NCI-H1417 treated with DMSO at 0.1 percent for 48 hours (cell line): Measurements from ENCODE around the gene ITGA5.

Source experiments
- DNase-seq: peaks from one replicate; lab custom pipeline; 2025; lab: John Stamatoyannopoulos, UW

The ITGA5 gene

DNA sequence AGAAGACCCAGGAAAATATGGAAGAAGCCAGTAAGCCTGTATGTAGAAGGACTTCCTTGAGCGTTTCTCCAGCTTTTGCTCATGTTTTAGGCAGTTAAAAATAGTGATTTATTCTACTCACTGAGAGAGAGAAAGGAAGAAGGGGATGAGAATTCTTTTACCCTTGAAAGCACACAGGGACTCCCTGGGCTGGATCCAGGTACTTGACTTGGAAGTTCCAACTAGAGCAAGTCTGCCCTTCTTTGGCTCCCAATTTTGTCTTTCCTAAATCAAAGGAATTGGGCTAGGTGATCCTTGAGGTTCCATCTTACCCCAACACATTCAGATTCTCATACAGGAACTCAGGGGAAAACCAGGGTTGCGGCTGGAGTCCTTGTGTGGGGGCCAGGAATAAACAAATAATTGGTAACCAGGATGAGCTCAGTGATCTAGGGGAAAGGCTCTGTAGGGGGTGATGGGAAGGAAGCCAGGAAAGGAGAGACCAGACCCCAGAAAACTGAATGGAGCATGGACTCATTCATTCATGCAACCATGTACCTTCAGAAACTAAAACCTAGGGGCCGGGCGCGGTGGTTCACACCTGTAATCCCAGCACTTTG is 11.5 kb upstream of the ITGA5 start:
- no peak for DNase-seq

DNA sequence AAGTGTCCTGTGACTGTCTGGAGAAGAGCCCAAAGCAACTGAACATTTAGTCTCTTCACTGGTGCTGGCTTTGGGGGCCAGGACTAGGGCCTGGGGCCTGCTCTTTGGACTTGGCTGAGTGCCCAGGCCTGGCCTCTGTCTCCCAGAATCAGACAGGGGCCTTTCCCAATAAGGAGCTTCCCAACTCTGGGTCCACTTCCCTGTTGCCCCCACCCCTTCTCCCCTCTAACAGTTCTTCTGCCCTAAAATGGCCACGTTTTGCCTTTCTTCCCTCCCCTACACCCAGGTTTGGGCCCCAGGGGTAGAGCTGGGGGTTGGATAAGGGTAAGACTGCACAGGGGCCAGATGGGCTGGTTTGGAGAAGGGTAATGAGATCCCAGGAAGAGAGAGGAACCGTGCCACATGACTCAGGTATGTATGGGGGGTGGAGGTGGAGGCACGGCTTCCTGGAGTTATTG is 10.0 kb upstream of the ITGA5 start:
- DNase-seq: no peak

DNA sequence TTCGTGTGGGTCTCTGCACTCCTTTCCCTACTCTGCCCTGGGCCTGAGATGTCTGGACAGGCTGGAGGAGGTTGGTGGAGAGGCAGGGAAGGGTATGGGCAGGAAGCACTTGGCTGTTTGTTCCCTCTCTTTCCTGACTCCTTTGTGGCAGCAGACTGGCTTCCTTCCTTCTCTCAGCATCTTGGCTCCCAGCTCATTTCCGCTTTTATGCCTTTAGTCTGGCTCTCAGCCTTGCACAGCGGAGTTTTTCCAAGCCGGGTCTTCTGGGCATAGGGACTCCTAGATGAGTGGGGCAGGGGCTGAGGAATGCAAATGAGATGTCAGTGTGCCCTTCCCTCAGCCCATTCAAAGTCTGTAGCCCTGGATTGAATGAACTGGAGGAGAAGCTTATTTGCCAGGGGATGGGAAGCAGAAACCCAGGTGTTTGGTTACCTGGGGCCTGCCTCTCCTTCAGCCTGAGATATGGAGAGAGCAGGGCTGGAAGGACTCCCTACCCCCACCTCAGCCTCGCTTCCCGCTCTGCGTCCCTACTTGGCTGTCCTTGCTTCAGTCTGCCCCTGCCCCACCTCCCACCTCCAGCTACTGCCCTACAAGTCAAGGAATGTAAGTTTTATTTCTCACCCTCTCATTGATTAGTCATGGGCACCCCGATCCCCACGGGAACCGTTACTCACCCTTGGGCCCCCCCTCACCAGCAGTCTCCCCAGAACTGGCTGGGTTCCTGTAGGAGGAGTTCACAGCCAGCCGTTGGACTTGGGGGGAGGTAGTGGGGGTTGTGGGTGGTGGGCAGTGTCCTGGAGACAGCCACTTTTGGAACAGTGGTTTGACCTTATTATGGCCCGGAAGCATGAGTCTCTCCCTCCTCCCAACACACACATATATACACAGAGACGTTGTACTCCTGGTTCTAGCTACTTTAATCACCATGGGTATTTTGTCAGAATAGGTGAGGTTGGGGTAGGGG is 9.3 kb upstream of the ITGA5 start:
- no peak for DNase-seq

DNA sequence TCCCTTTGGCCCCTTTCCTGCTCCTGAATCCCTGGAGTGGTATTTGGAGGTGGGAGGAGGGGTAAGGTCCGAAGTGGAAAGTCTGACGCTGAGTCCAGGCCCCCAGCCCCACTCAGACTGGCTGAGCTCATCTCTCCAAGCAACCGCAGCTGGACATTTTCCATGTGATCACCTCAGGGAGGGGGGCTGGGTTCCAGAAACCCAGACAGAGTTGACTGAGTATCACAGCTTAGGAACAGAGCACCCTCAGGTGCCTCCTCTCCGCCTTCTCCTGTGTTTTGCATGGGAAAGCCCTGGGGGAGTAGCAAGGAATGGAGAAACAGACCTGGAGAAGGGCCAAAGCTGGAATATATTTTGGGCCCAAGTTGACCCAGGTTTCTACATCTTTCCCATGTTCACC is 8.0 kb upstream of the ITGA5 start:
- DNase-seq: no peak

DNA sequence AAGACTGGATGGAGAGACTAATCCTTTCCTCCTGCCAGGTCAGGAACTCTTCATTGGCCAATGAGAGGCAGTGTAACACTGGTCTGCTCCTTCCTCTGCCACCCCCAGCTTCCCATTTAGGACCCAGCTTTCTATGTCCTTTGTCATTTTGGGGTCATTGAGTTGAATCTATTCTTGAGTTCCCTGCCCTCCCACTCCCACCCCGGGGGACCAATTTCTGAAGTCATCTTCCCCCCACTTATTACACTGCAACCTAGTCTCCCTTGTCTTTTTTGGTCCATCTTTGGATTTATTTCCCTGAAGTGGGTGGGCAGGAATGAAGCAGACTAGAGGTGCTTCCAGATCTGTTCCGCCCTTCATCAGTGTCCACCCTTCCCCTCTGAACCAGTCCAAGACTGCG is 7.6 kb upstream of the ITGA5 start:
- DNase-seq: no peak

DNA sequence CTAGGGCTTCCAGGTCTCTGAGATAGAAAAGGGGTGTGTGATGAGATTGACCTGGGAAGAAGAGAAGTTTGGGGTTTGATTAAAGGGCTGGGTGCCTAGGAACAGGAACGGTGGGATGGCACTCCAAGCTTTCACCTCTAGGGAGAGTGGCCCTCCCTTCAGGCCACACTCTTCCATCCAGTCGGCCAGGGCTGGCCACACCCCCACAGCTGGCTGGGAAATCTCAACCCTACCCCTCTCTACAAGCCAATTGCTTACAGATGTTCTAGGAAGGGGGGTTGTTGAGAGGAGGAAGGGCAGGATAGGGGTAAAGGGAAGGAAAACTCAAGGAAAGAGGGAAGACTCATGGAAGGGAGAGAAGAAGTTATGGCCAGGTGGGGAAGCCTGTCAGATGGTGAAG is 6.6 kb upstream of the ITGA5 start:
- DNase-seq: no peak

DNA sequence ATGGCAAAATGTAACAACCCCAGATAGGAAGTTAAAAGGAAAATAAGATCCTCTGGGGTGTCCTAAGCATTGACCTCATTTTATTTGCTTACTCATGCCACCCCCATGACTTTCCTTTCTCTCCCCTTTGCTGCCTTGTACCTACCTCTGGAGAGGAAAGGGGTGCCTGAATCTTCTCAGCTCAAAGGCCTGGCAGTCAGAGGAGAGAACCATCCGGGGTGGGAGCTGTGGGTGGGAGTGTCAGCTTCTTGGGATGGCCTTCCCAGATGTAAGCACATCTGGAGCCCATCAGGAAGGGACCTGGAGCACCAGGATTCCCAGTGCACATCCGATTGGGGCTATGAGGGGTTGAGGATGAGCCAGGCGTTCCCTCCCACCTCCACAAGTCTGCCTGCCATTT is 5.2 kb upstream of the ITGA5 start:
- DNase-seq: no peak

DNA sequence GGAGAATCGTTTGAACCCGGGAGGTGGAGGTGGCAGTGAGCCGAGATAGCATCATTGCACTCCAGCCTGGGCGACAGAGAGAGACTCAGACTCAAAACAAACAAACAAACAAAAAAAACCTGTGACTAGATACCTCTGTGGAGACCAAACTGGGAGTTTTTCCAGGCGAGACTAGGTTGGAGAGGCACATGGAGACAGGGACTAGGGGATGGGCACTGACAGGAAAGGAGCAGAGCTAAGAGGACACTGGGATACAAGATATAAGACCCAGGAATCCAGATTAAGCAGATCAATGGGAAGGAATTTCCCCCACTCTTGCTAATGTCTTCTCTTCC is 4.7 kb upstream of the ITGA5 start:
- DNase-seq: no peak

DNA sequence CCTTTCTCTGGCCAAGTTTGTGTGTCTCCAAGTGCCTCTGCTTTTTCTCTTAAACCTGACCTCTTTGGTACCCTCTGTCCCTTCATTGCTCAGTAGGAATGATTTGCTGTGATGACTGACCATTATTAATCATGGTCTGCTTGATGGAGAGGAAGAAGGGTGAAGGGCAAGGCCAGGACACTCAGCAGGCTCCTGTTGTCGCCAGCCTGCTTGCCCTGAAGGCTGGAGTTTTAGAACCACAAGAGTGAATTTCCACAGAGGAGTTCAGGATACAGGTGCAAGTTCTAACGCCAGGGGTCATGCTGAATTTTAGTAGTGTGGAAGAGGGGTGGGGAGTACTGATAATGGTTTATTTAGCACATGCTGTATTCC is 2.8 kb upstream of the ITGA5 start:
- DNase-seq: no peak

DNA sequence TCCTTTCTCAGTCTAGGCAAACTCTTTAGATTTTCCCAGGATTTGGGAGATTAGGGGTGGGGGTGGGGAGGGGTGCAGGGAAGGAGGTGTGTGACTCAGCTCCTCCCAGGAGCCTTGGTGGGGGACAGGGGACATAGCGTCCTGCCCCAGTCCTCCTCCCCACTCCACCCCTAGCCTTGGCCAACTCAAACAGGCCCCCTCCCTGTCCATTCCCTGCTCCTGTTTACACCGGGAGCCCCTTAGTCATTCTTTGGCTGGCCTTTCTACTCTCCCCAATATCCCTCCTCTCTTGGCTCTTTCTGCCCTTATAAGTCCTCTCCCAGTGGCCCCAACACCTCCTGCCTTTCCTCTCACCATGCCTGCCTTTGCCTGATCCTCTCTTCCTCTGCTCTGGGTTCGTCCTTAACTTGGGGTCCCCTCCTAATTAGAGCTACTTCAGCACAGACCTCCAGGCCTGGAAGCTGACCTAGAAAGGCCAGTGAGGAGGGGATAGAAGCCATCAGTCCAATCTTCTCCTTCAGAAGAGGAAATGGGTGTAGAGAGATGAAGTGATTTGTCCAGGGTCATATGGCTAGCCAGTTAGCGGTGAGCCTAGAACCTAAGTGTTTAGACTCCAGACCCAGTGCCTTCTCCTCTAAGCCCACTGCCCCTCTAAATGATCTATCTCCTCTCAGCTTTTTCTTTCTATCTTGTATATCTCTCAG is 2.3 kb upstream of the ITGA5 start:
- DNase-seq: no peak

DNA sequence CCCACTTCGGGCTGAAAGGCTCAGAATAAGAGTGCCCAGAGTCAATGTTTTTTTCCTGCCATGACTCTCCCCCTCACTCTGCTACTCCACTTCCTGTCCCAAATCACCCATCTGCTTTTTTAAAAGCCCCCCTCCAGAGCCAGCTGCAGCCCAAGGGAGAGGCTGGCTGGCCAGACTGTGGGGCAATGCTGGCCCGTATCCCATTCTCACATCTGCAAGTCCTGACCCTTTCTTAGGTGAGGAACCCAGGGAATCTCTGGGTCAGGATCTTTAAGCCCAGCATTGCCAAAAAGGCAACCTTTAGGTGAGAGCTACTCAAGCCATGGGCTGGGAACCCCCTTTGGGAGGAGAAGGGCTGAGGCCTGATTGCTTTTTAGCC is 1.7 kb upstream of the ITGA5 start:
- DNase-seq: no peak

DNA sequence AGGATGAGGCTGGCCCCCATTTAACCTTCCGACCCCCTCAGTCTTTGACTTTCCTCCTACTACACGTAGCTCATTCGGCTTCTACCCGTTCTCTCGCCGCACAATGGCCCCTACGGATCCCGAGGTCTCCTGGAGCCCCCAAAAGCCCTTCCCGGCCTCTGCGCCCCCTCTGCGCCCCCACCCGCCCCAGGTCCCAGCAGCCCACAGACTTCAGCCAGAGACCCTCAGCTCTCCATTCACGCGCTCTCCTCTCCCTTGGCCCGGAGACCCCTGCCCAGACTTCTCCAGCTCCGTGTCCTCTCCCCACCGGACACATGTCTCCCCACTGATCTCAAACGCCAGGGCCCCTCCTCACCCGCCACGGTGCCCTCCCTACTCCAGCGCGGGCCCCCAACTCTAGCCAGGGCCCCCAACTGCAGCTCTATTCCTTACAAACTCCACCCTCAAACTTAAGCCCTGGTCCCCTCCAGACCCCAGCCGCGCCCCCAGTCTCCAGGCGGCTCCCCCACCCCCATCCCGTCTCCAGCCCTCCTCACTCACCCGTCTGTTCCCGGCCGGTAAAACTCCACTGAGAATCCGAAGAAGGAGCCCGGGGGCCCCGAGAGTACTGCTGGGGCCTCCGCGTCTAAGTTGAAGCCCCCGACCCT is 502 bp downstream of the ITGA5 start:
- DNase-seq: no peak

DNA sequence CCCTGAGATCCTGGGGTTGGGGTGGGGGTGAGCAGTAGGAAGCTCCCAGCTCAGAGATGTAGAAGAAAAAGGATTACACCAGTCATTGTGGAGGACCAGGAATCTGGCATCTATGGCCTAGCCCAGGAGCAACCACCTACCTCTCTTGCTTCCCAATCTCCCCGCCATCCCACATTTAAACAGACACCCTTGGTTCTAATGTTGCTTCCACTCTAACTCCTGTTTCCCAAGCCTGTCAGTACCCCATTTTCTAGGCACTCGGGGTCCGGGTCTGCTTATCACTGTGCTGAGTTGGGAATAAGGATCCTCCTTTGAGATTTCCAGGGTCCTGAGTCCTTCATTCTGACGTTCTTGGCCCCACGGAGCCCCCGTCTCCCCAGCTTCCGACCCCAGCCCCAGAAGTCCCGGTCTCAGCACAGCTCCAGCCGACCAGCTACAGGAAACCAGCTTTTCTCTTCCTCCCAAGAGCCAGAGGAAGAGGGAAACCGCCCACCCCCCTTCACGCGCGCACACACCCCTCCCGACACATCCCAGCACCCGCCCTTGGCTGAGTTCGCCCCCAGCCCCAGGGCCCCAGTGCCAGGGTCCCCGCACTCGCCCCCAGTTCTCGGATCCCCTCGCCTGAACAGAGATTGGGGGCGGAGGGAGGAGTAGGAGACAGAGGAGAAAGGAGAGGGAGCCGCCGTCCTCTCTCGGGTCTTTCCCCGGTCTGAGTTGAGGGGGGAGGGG is 1.2 kb downstream of the ITGA5 start:
- DNase-seq: no peak

DNA sequence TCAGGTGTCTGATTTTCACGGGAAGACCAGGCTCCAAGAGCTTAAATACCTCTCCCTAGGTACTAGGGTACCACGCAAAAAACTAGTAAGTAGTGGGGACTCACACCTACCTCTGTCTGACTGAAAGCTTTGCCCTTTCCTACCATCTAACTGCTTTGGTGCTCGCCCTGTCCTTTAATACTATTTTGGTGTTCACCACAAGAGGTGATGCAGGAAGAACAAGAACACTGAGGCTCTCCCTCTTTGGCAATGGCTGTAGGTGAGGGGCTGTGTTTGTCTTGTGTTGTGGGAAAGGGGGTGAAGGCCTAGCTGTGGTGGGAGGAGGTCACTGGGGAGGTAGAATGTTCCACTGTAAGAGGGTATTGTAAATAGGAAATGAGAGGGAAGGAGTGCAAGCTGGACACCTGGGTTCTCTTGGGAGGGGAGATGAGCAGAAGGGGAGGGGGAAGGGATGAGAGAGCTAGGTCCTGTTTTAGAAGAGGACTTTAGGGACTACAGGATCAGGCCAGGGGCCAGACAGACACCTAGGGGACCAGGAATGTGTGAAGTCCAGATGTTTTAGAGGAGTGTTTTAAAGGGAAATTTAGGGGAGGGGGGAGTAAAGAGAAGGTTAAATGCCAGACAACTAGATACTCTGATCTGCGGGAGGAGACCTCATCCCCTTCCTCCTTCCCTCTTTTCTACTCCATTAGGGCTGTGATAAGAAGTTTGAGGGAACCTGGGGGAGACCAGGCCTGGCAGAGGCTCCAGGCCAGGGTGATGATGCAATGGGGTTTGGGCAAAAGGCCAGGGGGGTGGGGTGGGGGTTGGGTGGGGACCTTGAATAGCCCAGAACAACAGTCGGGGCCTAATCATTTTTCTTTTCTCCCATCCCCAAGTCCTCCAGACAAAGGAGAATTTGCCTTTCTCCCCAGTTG is 2.1 kb downstream of the ITGA5 start:
- no peak for DNase-seq

DNA sequence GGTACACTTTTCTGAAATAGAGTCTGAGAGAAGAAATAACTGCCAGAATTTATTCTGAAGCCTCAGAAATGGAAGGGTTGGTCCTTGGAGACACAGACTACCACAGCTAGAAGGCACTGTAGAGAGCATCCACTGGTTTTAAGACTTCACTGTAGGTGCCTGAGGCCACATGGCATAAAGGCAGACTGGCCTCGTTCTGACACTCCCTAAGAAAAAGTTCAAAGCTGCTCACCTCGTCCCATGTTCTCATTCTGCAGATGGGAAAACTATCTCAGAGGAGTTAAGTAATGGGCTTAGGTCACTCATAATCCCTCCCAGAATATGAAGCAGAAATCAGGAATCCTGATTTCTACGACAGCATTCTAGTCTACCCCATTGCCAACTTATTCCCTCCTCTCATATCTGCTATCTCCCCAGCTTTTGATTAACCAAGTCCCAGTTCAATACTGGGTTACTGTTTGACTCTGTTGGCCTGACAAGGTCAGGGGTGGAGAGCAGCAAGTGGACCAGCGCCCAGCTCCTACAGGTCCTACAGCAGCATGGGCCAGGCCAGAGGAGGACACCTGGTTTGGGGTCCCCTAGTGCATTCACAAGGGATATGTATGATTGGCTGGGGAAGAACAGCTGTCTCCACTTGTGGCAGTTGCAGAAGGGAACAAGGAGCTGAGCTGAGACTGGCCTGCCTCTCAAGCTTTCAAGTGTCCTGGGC is 3.7 kb downstream of the ITGA5 start:
- DNase-seq: no peak

DNA sequence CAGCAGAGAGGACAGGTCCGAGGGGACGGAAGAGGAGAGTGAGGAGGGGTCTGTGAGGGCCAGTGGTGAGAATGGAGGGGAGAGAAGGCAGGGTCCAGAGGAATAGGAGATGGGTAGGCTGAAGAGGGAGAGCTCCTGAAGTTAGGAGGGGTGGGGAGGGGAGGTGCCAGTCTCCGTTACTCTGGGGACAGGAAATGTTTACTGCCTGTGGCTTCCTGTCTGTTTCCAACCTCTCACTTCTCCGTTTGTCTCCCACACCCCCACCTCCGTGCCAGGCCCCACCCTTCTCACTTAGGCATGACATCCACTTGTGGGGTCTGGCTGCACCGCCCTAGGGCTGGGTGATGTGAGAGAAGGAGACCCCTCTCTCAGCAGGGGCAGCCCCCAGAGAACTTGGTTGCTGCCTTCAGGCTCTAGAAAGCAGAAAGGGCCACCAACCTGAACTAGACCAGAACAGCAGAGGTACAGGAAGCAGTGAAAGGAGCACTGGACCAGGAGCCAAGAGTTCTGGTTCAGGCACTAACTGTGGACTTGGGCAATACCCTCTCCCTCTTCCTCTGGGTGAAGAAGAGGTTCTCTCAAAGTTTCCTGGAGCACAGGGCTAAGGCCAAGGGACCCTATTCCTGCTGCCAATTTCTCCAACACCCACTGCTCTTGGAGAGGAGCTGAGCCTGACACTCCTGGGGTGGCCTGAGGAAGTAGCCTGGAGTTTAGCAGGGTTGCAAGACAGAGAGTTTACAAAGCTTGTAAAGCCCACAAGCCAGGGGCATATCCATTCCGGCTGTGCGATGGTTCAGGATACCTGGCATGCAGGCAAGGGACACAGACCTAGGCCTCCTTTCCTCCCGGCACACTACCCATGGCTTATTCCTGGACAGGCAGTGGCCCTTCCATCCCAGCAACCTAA is 5.5 kb downstream of the ITGA5 start:
- DNase-seq: no peak

DNA sequence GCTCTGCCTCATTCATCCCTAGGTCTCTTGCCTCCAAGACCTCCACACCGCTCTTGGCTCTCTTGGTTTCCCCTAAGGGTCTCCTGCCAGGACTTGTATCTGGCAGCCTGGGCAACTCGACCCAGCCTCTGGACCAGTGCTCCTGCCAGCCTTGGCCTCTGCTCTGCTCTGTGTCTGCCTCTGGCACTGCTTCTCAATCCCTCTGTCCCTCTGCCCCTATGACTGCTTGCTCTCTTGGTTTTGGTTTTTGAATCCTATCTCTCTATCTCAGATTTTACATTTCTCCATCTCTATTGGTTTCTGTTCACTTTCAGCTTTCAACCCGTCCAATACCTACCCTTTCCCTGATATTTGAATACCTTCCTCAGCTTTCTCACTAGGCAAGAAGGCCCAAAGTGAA is 6.3 kb downstream of the ITGA5 start:
- no peak for DNase-seq

DNA sequence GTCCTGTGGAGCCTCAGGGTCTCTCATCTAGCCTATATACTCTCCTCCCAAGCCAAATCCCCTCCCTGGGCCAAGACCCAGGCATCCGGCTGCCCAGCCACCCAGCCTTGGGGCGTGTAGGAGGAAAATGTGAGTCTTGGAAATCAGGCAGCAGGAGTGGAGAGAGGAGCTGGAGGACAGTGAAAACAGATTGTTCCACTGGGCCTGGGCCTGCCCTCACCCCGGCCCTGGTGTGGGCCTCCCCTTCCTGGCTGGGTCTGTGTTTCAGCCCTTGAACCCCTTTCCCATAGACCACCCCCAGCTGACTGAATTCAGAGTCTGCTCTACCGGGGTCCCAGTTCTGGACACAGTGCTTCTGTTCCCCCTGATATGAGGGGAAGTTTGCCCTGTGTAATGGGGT is 6.7 kb downstream of the ITGA5 start:
- no peak for DNase-seq
